DMS 273 (cell line): ENCODE measurements around the gene IFIT2.
"Not testable (repeated sequence)": the region's sequence is repeated elsewhere in the genome, so short reads cannot be mapped to it uniquely, and the experiment has no call there.

Experiments used
- DNase-seq: peaks from one replicate; lab custom pipeline; 2025; ENCODE audit not compliant: unreplicated experiment; lab: John Stamatoyannopoulos, UW

IFIT2 gene

GRCh38 chr10:89338713-89339112, 36.9 kb downstream of the IFIT2 start:
- no peak for DNase-seq

GRCh38 chr10:89339875-89340274, 38.0 kb downstream of the IFIT2 start:
- DNase-seq = no peak

DNA sequence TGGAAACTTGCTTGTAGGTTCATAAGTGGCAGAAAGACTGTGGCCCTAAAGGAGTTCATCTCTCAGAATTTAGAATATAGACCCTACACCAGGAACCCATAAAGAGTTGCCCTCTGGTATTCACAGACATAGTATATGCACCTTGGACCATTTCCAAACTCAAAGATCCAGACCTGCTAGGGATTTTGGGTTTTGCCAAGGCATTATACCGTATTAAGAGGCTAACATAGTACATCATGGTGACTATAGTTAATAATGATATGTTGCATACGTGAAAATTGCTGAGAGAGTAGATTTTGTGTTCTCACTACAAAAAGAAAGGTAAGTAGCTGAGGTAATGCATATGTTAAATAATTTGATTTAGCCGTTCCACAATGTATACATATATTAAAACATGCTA, 39.8 kb downstream of the IFIT2 start:
- no peak for DNase-seq

DNA sequence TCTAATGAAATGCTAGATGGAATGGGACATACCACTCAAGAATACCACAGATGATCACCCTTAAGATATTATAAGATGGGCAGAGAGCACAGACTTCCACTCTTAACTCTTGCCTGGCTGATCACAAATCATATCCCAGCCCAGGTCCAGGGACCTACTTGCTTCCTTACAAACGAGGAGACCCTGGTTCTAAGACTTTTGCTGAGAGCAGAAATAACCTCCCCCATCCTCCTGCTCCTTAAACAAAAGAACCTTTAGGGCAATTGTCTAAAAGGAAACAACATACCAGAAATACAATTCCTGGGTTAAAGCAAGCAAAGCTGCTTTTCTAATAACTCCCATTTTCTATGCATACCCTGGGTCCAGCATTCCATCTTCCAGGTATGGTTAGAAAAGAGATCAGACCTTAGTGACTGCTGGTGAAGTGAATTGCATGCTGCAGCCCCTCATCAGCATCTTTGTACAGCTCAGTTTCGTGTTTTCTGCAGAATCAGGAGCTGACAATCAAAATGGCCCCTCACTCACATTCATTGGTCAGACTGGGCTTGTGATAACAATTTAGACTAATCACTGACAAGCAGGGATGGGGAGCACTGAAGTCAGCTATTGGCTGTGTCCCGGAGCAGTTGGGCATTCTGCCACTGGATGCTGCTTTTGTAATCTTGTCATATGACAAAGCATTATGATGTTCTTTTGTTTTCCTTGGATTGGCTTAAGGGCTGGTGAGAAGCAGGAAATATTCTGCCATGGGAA, 40.5 kb downstream of the IFIT2 start:
- DNase-seq = no peak

DNA sequence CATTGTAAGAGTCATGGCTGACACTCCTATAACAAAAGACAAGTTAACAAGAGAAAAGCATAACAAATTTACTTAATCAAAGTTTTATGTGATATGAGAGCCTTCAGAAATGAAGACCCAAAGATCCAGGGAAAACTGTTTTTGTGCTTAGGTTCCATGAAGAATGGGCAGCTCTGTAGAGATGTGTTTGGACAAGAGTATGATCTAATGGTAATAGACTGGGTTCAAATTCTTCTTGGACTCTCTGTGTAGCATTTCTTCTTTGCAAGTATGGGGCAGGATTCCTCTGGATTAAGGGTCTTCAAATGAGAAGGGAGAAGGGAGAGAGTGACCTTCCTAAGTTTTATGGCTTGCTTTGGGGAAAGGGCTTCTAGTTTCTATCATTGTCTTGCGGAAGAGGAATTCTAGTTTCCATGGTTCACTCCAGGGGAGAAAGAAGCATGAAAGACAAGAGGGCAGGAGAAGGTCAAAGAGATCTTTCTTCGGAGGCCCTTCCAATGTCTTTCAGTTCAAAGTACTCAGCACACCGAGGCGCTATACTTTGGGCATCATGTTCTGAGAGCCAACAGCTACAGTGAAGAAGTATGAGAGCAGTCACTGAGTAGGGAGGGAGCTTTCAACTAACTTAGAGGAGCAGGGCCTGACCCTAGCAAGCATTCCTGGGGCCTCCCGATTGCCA, 41.4 kb downstream of the IFIT2 start:
- no peak for DNase-seq

DNA sequence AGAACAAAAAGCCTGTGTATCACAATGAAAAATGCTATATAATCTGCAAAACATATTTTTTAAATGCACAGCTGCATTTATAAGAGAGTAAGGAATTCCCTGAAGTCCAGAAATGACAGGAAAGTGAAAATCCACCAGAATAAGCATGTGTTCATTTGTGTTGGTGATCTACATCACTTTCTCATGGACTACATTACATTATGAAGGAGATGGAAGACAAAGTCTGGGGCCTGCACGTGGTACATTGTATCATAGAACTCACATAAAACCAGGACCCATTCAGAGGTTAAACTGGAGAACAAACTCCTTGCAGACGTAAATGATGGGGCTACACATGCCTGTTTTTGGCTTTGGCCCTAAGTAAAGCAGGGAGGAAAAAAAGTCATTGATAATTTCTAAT, 42.3 kb downstream of the IFIT2 start:
- no peak for DNase-seq

DNA sequence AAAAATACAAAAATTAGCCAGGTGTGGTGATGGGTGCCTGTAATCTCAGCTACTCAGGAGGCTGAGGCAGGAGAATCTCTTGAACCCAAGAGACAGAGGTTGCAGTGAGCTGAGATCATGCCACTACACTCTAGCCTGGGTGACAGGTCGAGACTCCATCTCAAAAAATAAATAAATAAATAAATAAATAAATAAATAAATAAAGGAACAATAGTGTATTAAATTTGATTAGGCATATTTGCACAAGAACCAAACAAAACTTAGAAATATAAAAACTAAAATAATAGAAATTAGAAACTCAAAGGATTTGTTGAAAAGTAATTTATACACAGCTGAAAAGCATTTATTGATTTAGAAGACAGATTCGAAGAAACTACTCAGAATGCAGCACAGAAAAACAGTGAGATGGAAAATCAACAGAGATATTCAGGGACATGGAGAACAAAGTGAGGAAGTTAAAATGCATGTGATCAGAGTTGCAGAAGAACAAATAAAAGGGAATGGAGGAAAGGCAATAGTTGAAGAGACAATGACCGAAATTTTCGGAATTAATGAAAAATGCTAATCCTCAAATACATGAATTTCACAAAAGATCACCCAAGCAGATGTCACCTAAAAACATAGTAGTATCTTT, 43.6 kb downstream of the IFIT2 start:
- no peak for DNase-seq

DNA sequence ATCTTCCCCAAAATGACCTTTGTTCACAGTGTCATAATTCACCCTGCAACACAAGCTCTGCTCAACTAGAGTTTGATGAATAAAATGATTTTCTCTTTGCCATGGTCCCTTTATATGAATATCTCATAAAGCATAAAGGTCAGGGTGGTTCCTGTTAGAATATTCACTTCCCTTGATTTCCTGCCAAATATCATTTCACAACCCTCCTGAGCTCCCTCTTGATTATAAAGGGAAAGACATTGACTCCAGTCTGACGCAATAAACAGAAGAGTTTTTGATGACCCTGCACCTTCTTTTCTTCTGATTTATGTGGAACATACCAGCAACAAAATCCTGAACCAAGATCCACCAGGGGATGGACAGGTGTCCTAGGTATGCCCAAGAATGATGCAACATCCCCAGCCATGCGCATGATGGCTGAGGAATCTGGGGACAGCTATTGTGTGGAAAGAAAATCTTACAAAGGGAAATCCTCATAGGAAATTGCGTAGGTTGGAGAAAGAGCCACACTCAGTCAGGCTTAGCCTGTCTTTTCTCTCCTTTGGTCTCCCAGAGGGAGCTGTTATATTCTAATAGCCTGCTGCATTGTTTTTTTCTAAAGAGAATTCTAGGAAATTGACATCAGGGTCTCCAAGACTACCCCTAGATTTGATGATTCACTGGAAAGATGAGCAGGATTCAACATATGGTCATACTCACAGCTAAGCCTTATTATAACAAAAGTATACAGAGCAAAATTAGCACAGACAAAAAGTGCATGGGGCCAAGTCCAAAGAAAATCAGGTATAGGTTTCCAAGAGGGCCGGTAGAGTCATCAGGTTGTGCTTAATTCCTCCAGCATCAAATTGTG, 44.8 kb downstream of the IFIT2 start:
- no peak for DNase-seq

- no peak for DNase-seq
These were observed 46.0 kb downstream of the IFIT2 start for GRCh38 chr10:89347701-89348457.

DNA sequence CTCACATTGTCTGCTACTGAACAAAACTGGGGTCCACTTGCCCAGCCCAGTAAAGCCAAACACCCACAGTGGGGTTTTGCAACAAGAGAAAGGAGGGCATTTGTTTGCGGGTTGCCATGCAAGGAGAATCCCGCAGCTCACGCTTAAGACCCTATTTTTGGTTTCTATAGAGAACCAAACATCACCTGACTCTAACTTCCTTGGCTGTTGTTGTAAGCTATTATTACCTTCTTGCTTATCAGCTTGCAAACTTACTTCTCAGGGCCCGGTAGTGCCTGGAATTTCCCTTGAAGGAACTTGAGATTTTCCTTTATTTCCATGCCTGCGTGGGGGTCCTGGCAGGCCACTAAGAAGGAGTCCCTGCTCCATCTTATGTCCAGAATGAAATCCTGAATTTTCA, 46.6 kb downstream of the IFIT2 start:
- no peak for DNase-seq

- DNase-seq = no peak
These were observed 47.1 kb downstream of the IFIT2 start for GRCh38 chr10:89348975-89349374.

GRCh38 chr10:89350631-89351315, 48.9 kb downstream of the IFIT2 start:
- DNase-seq = not testable (repeated sequence)

GRCh38 chr10:89351412-89351779, 49.5 kb downstream of the IFIT2 start:
- no peak for DNase-seq

DNA sequence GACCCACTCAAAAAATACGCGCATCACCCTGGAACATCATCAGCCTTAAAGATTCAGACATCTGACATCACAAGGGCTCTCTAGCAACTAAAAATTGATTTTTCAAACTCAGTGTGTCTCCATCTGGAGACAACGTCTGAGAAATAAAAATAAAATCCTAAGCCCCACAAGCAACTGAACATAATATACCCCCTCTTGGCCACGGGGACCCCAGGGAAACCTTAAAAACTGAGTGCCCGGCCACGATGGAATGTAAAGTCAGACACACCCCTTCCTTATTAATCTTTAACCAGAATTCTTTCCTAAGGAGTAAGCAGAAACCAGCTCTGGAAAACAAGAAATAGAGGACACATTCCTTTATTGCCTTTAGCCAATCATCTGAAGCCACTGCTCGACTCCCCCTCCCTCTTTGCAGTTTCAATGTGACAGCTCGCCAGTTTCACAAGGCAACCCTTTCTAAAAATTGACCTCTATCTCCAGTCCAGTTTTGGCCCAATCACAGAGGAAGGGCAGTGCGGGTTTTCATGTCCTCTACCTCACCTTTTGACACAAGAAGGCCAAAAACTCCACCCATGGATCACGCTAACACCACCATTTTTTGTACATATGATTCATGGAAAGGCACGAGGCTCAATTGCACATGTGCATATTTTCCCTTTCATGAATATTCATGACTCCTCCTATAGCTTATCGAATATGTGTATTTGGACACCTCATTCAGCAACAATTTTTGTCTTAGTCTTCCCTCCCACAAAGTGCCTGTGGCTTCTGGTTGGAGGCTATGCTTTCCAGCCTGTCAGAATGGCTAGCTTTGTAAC, 50.1 kb downstream of the IFIT2 start:
- DNase-seq = no peak

DNA sequence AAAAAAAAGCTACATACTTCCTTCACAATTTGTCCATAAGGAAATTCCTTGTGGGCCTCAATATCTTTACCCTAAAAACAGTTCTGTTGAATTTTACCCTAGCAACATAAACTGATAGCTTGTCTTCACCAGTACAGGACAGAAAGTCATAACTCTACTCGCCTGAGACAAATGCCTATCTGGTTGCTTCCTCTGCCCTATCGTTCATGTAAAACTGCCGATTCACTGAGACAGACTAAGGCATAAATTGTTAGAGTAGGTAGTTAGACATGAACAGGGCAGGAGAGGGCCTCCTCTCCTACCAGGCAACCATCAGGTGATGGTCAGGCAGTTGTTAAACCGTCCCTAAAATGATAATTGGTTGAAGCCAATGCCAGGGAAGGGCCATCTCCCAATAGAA, 51.0 kb downstream of the IFIT2 start:
- DNase-seq = no peak

- no peak for DNase-seq
These were observed 53.6 kb downstream of the IFIT2 start for GRCh38 chr10:89355394-89355931.

DNA sequence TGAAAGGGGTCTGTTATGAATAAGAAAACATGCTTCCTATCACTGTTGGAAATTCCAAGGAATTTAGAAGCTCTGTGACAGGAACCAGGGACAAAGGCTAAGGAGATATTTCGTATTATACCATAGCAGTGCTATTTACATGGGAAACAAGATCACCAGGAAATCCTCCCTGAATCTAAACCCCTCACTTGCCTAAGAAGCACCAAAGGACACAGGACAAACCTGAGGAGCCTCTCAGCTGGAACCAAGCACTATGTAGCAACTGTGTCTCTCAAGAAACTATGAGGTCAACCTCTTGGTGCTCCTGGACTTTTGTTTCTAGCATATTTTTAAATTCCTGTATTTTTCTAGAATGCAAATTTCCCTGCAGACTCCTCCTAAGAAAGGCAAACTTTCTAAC, 55.2 kb downstream of the IFIT2 start:
- DNase-seq = no peak

DNA sequence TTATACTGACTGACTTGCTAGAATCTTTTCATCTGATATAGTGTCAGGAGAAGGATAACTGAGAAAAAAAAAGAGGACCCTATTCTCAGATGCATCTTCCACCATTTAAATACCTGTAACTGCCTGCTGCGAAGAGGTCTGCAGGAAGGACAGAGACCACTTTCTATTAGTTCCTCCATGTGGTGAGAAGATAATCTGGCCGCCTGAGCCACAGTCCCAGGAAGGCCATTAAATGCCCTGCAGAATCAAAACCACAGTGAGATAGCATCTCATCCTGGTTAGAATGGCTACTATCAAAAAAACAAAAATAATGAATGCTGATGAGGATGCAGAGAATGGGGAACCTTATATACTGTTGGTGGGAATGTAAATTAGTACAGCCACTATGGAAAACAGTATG, 56.1 kb downstream of the IFIT2 start:
- no peak for DNase-seq
